ENCODE data around the gene GNAQ.

- TF ChIP-seq CTCF (IDR thresholded peaks at IDR 0.05) (no peak), POLR2A (IDR thresholded peaks at IDR 0.05) (no peak)
These were observed 213.9 kb downstream of the GNAQ start for GRCh38 chr9:77817590-77818311.
